CD4-positive, alpha-beta memory T cell (primary cell): ENCODE measurements around the gene C2CD2L. TPM values are rescaled to one million over a fixed set of nuclear protein-coding genes. Genes with fewer than 3 reads are reported as not detected.
"Not testable (repeated sequence)": the region's sequence is repeated elsewhere in the genome, so short reads cannot be mapped to it uniquely, and the experiment has no call there.

ENCODE experiments used
- CTCF ChIA-PET: fragments of 350-600 bp; sonication (Branson Sonifier 250); formaldehyde crosslinking; loops from one replicate; lab custom pipeline; 2021; ENCODE audit warnings: inconsistent platforms; ENCODE audit not compliant: partially characterized antibody; lab: Charles Lee
- POLR2A ChIA-PET: fragments of 350-600 bp; sonication (Branson Sonifier 250); formaldehyde crosslinking; loops from one replicate; lab custom pipeline; 2021; ENCODE audit not compliant: partially characterized antibody; lab: Charles Lee
- DNase-seq, 5 donors: peaks; one replicate each; pipeline versions ENCODE4 v3.0.0 to v3.0.0-alpha.2; 2020 to 2022; ENCODE audit warnings: mixed read lengths in 1 of 5
- H3K27ac ChIP-seq: one replicate; pipeline ENCODE4 v1.7.0; 2013; ENCODE audit warnings: low read depth, low read length
- H3K27me3 ChIP-seq: 2 replicates; pipeline ENCODE4 v1.7.0; 2013; ENCODE audit warnings: mild to moderate bottlenecking, low read length, moderate library complexity; ENCODE audit not compliant: insufficient read depth
- H3K36me3 ChIP-seq: 2 replicates; pipeline ENCODE4 v1.7.0; 2013; ENCODE audit warnings: mild to moderate bottlenecking, low read length, moderate library complexity; ENCODE audit not compliant: insufficient read depth
- H3K4me1 ChIP-seq: 2 replicates; pipeline ENCODE4 v1.7.0; 2013; ENCODE audit warnings: mild to moderate bottlenecking, low read length, moderate library complexity; ENCODE audit not compliant: insufficient read depth
- H3K4me3 ChIP-seq, 2 donors: one replicate each; pipeline ENCODE4 v1.7.0; 2013; ENCODE audit warnings: low read length in 2 of 2, mild to moderate bottlenecking in 1 of 2
- H3K9me3 ChIP-seq, 2 donors: one replicate each; pipeline ENCODE4 v1.7.0; 2013; ENCODE audit warnings: low read length in 2 of 2, control low read depth in 1 of 2; ENCODE audit not compliant: control insufficient read depth in 1 of 2
- H3K27ac Mint-ChIP-seq, 7 donors: one replicate each; pipeline ENCODE4 v1.8.0; 2020 to 2021; ENCODE audit warnings: mixed read lengths in 7 of 7, mild to moderate bottlenecking in 6 of 7, inconsistent platforms in 3 of 7, moderate library complexity in 3 of 7
- H3K27me3 Mint-ChIP-seq, 2 donors: one replicate each; pipeline ENCODE4 v1.8.0; 2020 to 2021; ENCODE audit warnings: mixed read lengths in 2 of 2
- H3K36me3 Mint-ChIP-seq, 2 donors: one replicate each; pipeline ENCODE4 v1.8.0; 2020 to 2021; ENCODE audit warnings: mixed read lengths in 2 of 2, inconsistent platforms in 1 of 2, mild to moderate bottlenecking in 1 of 2
- H3K4me1 Mint-ChIP-seq, 4 donors: one replicate each; pipeline ENCODE4 v1.8.0; 2020 to 2021; ENCODE audit warnings: mixed read lengths in 4 of 4, mild to moderate bottlenecking in 1 of 4
- H3K4me3 Mint-ChIP-seq, 8 donors: one replicate each; pipeline ENCODE4 v1.8.0; 2020 to 2021; ENCODE audit warnings: mixed read lengths in 8 of 8, mild to moderate bottlenecking in 7 of 8, moderate library complexity in 6 of 8, inconsistent platforms in 3 of 8
- H3K9me3 Mint-ChIP-seq, 8 donors: one replicate each; pipeline ENCODE4 v1.8.0; 2020 to 2021; ENCODE audit warnings: mixed read lengths in 8 of 8, mild to moderate bottlenecking in 5 of 8, inconsistent platforms in 3 of 8, moderate library complexity in 1 of 8
- intact Hi-C: fragments of 100-400 bp; cut with micrococcal nuclease; formaldehyde crosslinking; loops from one replicate; pipeline ENCODE4 v1.15.1; 2023
- polyA plus RNA-seq, 2 donors: library from polyadenylated mRNA; unstranded; fragments of 300-500 nt; fragmentation: Illumina TruSeq; gene quantifications; one replicate each; pipeline ENCODE4 v1.2.3, GENCODE V29; 2021
- total RNA-seq, 2 experiments: library from RNA; stranded (reverse); gene quantifications; one replicate each; pipeline ENCODE4 v1.2.3, GENCODE V29; 2021

Gene C2CD2L
- total and polyA plus RNA-seq, 4 experiments from 2014 or later = 2.6 to 37.5 (median 24.2) TPM

DNA sequence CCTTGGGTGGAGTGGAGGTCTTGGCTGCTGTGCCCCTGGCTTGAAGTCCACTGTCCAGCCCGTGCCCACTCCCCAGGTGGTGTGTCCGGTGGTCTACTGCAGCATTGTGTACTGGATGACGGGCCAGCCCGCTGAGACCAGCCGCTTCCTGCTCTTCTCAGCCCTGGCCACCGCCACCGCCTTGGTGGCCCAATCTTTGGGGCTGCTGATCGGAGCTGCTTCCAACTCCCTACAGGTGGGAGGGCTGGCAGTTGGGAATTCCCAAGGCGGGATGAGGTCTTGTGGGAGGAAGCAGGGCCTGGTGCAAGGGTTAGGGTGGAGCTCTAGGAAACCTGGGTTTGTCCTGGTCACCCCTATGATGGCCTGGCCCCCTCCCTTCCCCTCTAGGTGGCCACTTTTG lies 53.0 kb downstream of the C2CD2L start:
- Mint-ChIP-seq H3K27ac (no peak overlapping the region), H3K4me3 (no peak overlapping the region), H3K4me1 (peaks cover 0 to 1% (median 0%) of the 10 kb centered on the region in 4 donors), H3K9me3 (no peaks in the 10 kb centered on the region), H3K27me3 (peaks cover 1 to 4% of the 10 kb centered on the region in 2 donors), H3K36me3 (no peaks in the 10 kb centered on the region)
- H3K27me3 ChIP-seq = no peaks in the 10 kb centered on the region
- intact Hi-C loops = no loop called here
- POLR2A ChIA-PET = interaction anchor here (1.6 kb wide), 1 partner anchor 9 kb away, joined by 6 read pairs; the partner anchor contains the start of gene NLRX1
- no peaks in the 10 kb centered on the region for H3K9me3 ChIP-seq
- H3K4me3 ChIP-seq = no peak overlapping the region
- H3K36me3 ChIP-seq = no peaks in the 10 kb centered on the region
- no peak for DNase-seq
- CTCF ChIA-PET = interaction anchor here (1.0 to 1.8 kb wide), 3 partner anchors 9 to 161 kb away, joined by 3 to 13 read pairs (median 3); partner anchors contain the start of gene NLRX1
- H3K4me1 ChIP-seq = no peaks in the 10 kb centered on the region
- H3K27ac ChIP-seq = no peak overlapping the region

DNA sequence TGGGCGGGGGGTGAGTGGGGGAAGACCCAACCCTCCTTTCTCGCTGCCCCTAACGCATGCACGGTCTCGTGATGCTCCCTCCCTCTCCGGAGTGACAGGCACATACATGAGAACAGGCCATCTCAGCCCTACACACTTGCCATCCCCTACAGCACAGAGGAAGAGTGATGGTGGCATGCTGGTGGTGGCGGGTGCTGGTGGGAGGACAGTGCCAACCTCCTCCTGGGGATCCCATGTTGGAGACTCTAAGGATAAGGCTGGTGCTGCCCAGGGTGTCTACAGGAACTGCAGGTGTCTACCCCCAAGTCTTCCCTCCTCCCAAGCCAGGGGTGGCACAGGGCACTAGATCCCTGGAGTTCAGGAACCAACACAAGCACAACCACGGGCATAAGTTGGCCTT lies 54.7 kb downstream of the C2CD2L start:
- Histone ChIP-seq H3K9me3 (no peaks in the 10 kb centered on the region), H3K27me3 (no peaks in the 10 kb centered on the region), H3K27ac (no peak overlapping the region), H3K4me1 (no peaks in the 10 kb centered on the region), H3K36me3 (no peaks in the 10 kb centered on the region), H3K4me3 (no peak overlapping the region)
- no peak for DNase-seq
- POLR2A ChIA-PET = no interaction called here
- CTCF ChIA-PET = no interaction called here
- Mint-ChIP-seq H3K4me1 (no peaks in the 10 kb centered on the region), H3K9me3 (no peaks in the 10 kb centered on the region), H3K27me3 (no peaks in the 10 kb centered on the region), H3K36me3 (no peaks in the 10 kb centered on the region), H3K27ac (no peak overlapping the region), H3K4me3 (no peak overlapping the region)
- intact Hi-C loops = no loop called here

DNA sequence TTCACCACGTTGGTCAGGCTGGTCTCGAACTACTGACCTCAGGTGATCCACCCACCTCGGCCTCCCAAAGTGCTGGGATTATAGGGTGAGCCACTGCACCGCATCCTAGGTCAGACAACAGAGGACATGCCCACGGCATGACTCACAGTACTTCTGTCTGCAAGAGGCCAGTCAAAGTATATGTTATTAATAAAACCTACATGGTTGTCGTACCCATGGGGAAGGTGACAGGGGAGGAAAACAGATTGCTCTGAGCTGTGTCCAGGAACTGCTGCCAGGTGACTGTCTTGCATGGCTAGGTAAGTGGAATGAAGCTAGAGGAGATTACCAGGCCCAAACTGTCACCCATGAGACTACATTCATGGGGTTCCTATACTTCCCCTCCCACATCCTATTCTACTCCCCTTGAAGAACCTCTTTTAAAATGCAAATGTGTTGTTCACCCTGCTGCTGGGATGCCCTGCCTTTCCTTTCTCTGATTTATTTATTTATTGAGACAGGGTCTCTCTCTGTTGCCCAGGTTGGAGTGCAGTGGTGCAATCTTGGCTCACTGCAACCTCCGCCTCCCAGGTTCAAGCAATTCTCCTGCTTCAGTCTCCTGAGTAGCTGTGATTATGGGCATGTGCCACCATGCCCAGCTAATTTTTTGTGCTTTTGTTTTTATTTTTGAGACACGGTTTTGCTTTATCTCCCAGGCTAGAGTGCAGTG lies 59.4 kb downstream of the C2CD2L start:
- Mint-ChIP-seq H3K4me1 (peaks cover 1 to 10% (median 8%) of the 10 kb centered on the region in 4 donors), H3K27ac (peak overlapping the region in 1 of 7 donors; percentile 32), H3K36me3 (no peaks in the 10 kb centered on the region), H3K9me3 (no peaks in the 10 kb centered on the region), H3K4me3 (no peak overlapping the region), H3K27me3 (no peaks in the 10 kb centered on the region)
- DNase-seq = no peak
- ChIA-PET CTCF (interaction anchor here (0.9 to 4.4 kb wide), 5 partner anchors 9 to 158 kb away, joined by 3 to 32 read pairs (median 3); no protein-coding TSS in a partner anchor), POLR2A (no interaction called here)
- H3K27ac ChIP-seq = no peak overlapping the region
- H3K4me1 ChIP-seq = peaks cover 6% of the 10 kb centered on the region
- intact Hi-C loops = loop anchor here (5.0 kb wide), 1 partner anchor 44 kb away; the partner anchor contains the start of gene HINFP
- no peaks in the 10 kb centered on the region for H3K36me3 ChIP-seq
- H3K9me3 ChIP-seq = no peaks in the 10 kb centered on the region
- no peaks in the 10 kb centered on the region for H3K27me3 ChIP-seq
- no peak overlapping the region for H3K4me3 ChIP-seq

DNA sequence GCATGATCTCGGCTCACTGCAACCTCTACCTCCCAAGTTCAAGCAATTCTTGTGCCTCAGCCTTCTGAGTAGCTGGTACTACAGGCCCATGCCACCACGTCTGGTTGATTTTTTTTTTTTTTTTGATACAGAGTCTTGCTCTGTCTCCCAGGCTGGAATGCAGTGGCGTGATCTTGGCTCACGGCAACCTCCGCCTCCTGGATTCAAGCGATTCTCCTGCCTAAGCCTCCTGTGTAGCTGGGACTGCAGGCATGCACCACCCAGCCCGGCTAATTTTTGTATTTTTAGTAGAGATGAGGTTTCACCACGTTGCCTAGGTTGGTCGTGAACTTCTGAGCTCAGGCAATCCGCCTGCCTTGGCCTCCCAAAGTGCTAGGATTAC lies 59.9 kb downstream of the C2CD2L start:
- intact Hi-C loops = loop anchor here (5.0 kb wide), 1 partner anchor 45 kb away; the partner anchor contains the start of gene HINFP
- H3K4me3 ChIP-seq, H3K27me3 ChIP-seq, H3K27ac ChIP-seq, POLR2A ChIA-PET, H3K36me3 Mint-ChIP-seq, H3K27me3 Mint-ChIP-seq, DNase-seq, H3K27ac Mint-ChIP-seq, H3K9me3 Mint-ChIP-seq, H3K4me1 ChIP-seq, H3K9me3 ChIP-seq, H3K4me1 Mint-ChIP-seq, H3K36me3 ChIP-seq: not testable (repeated sequence)
- CTCF ChIA-PET = interaction anchor here (0.9 to 4.4 kb wide), 5 partner anchors 10 to 157 kb away, joined by 3 to 32 read pairs (median 3); no protein-coding TSS in a partner anchor
- peak overlapping the region in 2 of 8 donors; percentile 15 to 31 for H3K4me3 Mint-ChIP-seq

DNA sequence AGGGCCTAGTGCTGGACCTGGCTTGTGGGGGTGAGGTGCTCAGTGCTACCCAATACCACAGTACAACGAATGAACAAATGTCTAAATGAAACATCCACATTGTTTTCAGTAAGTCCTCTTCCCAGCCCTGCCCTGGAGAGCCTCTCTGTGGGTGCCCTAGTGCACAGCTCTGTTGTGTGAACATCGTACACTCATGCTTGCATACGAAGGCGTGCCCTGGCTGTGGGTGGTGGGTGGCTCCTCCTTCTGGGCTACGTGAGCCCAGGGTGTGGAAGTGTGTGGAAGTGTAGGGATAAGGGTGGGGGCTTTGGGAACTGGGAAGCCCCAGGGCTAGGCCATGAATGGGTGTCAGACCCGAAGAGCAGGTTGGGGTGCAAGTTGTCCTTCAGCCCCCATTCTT lies 60.8 kb downstream of the C2CD2L start:
- Mint-ChIP-seq H3K36me3 (peaks cover 0 to 2% of the 10 kb centered on the region in 2 donors), H3K9me3 (no peaks in the 10 kb centered on the region), H3K27me3 (no peaks in the 10 kb centered on the region), H3K27ac (peak overlapping the region in 6 of 7 donors; percentile 10 to 89 (median 72)), H3K4me1 (peaks cover 1 to 10% (median 8%) of the 10 kb centered on the region in 4 donors), H3K4me3 (peak overlapping the region in 7 of 8 donors; percentile 69 to 87 (median 79))
- intact Hi-C loops = loop anchor here (1.0 to 5.0 kb wide), 5 partner anchors 29 to 155 kb away; partner anchors contain the start of gene HINFP
- Histone ChIP-seq H3K27ac (peak overlapping the region; percentile 67), H3K9me3 (no peaks in the 10 kb centered on the region), H3K36me3 (no peaks in the 10 kb centered on the region), H3K4me3 (no peak overlapping the region), H3K4me1 (peaks cover 6% of the 10 kb centered on the region), H3K27me3 (no peaks in the 10 kb centered on the region)
- DNase-seq = no peak
- CTCF ChIA-PET = interaction anchor here (0.7 to 4.4 kb wide), 4 partner anchors 27 to 156 kb away, joined by 3 to 32 read pairs (median 8); no protein-coding TSS in a partner anchor
- POLR2A ChIA-PET = no interaction called here

Other genes with a start within 250 kb of the C2CD2L start
- gene CXCR5, start 223.5 kb upstream of the C2CD2L start, total RNA-seq = 10 to 100 TPM; 21.1 to 21.5 TPM
- gene CXCR5, start 223.5 kb upstream of the C2CD2L start, polyA plus RNA-seq = 10 to 100 TPM in 1 of 2 donors, 1 to 10 TPM in 1; 7.9 to 18.2 TPM
- 100 to 1,000 TPM; 216 to 232 TPM for gene BCL9L, start 181.4 kb upstream of the C2CD2L start, total RNA-seq
- gene BCL9L, start 181.4 kb upstream of the C2CD2L start, polyA plus RNA-seq = 10 to 100 TPM in 1 of 2 donors, under 1 TPM in 1; 0.45 to 10.9 TPM
- gene UPK2, start 151.0 kb upstream of the C2CD2L start, total RNA-seq = not detected
- not detected for gene UPK2, start 151.0 kb upstream of the C2CD2L start, polyA plus RNA-seq
- gene FOXR1, start 135.6 kb upstream of the C2CD2L start, total RNA-seq = not detected
- not detected for gene FOXR1, start 135.6 kb upstream of the C2CD2L start, polyA plus RNA-seq
- 100 to 1,000 TPM; 109 to 114 TPM for gene CENATAC, start 109.2 kb upstream of the C2CD2L start, total RNA-seq
- gene CENATAC, start 109.2 kb upstream of the C2CD2L start, polyA plus RNA-seq = 10 to 100 TPM; 13.3 to 16.9 TPM
- gene RPS25, start 89.0 kb upstream of the C2CD2L start, total RNA-seq = 1,000 to 10,000 TPM; 2,545 to 2,705 TPM
- 1,000 to 10,000 TPM; 4,676 to 5,786 TPM for gene RPS25, start 89.0 kb upstream of the C2CD2L start, polyA plus RNA-seq
- gene TRAPPC4, start 88.6 kb upstream of the C2CD2L start, total RNA-seq = 10 to 100 TPM; 89.2 to 97.3 TPM
- gene TRAPPC4, start 88.6 kb upstream of the C2CD2L start, polyA plus RNA-seq = 100 to 1,000 TPM in 1 of 2 donors, 10 to 100 TPM in 1; 92.1 to 116 TPM
- 10 to 100 TPM; 14.6 to 14.8 TPM for gene SLC37A4, start 76.5 kb upstream of the C2CD2L start, total RNA-seq
- 10 to 100 TPM; 10.6 to 13.0 TPM for gene SLC37A4, start 76.5 kb upstream of the C2CD2L start, polyA plus RNA-seq
- 100 to 1,000 TPM; 136 to 146 TPM for gene HYOU1, start 50.1 kb upstream of the C2CD2L start, total RNA-seq
- gene HYOU1, start 50.1 kb upstream of the C2CD2L start, polyA plus RNA-seq = 10 to 100 TPM; 24.1 to 27.9 TPM
- gene VPS11, start 39.5 kb upstream of the C2CD2L start, total RNA-seq = 10 to 100 TPM; 56.2 to 61.2 TPM
- 10 to 100 TPM; 36.0 to 61.7 TPM for gene VPS11, start 39.5 kb upstream of the C2CD2L start, polyA plus RNA-seq
- 1 to 10 TPM; 5.1 to 5.8 TPM for gene HMBS, start 22.5 kb upstream of the C2CD2L start, total RNA-seq
- gene HMBS, start 22.5 kb upstream of the C2CD2L start, polyA plus RNA-seq = 10 to 100 TPM; 17.7 to 21.2 TPM
- 10 to 100 TPM; 52.0 to 52.3 TPM for gene DPAGT1, start 5.5 kb upstream of the C2CD2L start, total RNA-seq
- gene DPAGT1, start 5.5 kb upstream of the C2CD2L start, polyA plus RNA-seq = 10 to 100 TPM; 32.9 to 52.3 TPM
- gene HINFP, start 14.2 kb downstream of the C2CD2L start, total RNA-seq = 10 to 100 TPM; 70.8 to 75.3 TPM
- 10 to 100 TPM in 1 of 2 donors, 1 to 10 TPM in 1; 9.3 to 16.0 TPM for gene HINFP, start 14.2 kb downstream of the C2CD2L start, polyA plus RNA-seq
- gene ABCG4, start 41.7 kb downstream of the C2CD2L start, total RNA-seq = under 1 TPM in 1 of 2 experiments, not detected in 1; 0.09 TPM
- gene ABCG4, start 41.7 kb downstream of the C2CD2L start, polyA plus RNA-seq = not detected
- 1 to 10 TPM; 8.8 to 9.2 TPM for gene NLRX1, start 61.4 kb downstream of the C2CD2L start, total RNA-seq
- 1 to 10 TPM; 5.5 to 7.4 TPM for gene NLRX1, start 61.4 kb downstream of the C2CD2L start, polyA plus RNA-seq
- 1 to 10 TPM in 1 of 2 experiments, under 1 TPM in 1; 0.86 to 1.1 TPM for gene NHERF4, start 78.1 kb downstream of the C2CD2L start, total RNA-seq
- not detected for gene NHERF4, start 78.1 kb downstream of the C2CD2L start, polyA plus RNA-seq
- 10 to 100 TPM; 39.5 to 39.8 TPM for gene CBL, start 99.0 kb downstream of the C2CD2L start, total RNA-seq
- gene CBL, start 99.0 kb downstream of the C2CD2L start, polyA plus RNA-seq = 10 to 100 TPM in 1 of 2 donors, 1 to 10 TPM in 1; 3.6 to 15.6 TPM
- gene MCAM, start 209.8 kb downstream of the C2CD2L start, total RNA-seq = under 1 TPM; 0.26 to 0.28 TPM
- under 1 TPM; 0.40 to 0.82 TPM for gene MCAM, start 209.8 kb downstream of the C2CD2L start, polyA plus RNA-seq
- gene RNF26, start 227.2 kb downstream of the C2CD2L start, total RNA-seq = 10 to 100 TPM; 17.5 to 18.3 TPM
- 10 to 100 TPM; 33.1 to 50.8 TPM for gene RNF26, start 227.2 kb downstream of the C2CD2L start, polyA plus RNA-seq
- gene C1QTNF5, start 233.5 kb downstream of the C2CD2L start, total RNA-seq = not detected
- not detected for gene C1QTNF5, start 233.5 kb downstream of the C2CD2L start, polyA plus RNA-seq
- not detected for gene MFRP, start 239.4 kb downstream of the C2CD2L start, total RNA-seq
- gene MFRP, start 239.4 kb downstream of the C2CD2L start, polyA plus RNA-seq = not detected